C4-2B (cell line): ENCODE results near the gene GAS7.

ENCODE experiments used
- CTCF ChIP-seq: fragments of 450-650 bp; conservative IDR thresholded peaks from 2 replicates; pipeline ENCODE4 v1.5.1; 2017; ENCODE audit warnings: mild to moderate bottlenecking
- ZFX ChIP-seq: fragments of 450-650 bp; IDR thresholded peaks from 2 replicates; pipeline ENCODE4 v1.6.1; 2017

- TF ChIP-seq CTCF (no peak), ZFX (no peak)
Measured at GRCh38 chr17:10063730-10064241, 134.6 kb downstream of the GAS7 start.
